GM12878 (cell line): ENCODE data around the gene RGS11. TPM values are rescaled to one million over a fixed set of nuclear protein-coding genes. Genes with fewer than 3 reads are reported as not detected.

Experiments used
- ATAC-seq: fragments of 200-7000 bp; cut with Tn5 transposase; 3 replicates; pipeline ENCODE4 v1.9.1; 2020; ENCODE audit warnings: mild to moderate bottlenecking, moderate library complexity
- BruUV-seq: library from RNA; stranded (reverse); fragments of 400-500 nt; replicated peaks from 2 replicates; lab custom pipeline; 2021; lab: Mats Ljungman, UMichigan
- CTCF ChIA-PET: fragments of 300-600 bp; sonication (Branson Sonifier 250); formaldehyde crosslinking; extraction: SDS; loops from one replicate; lab custom pipeline; 2021; ENCODE audit warnings: inconsistent platforms; lab: Yijun Ruan, JAX
- POLR2A ChIA-PET: fragments of 350-600 bp; formaldehyde crosslinking; extraction: SDS; loops from one replicate; lab custom pipeline; 2021; ENCODE audit warnings: inconsistent platforms; lab: Charles Lee
- RAD21 ChIA-PET: fragments of 300-600 bp; sonication (Branson Sonifier 250); formaldehyde crosslinking; loops from one replicate; lab custom pipeline; 2023; ENCODE audit warnings: antibody characterized with exemption; ENCODE audit not compliant: unreplicated experiment; lab: Charles Lee
- SMC1A ChIA-PET: fragments of 300-600 bp; sonication (Branson Sonifier 250); formaldehyde crosslinking; loops from one replicate; lab custom pipeline; 2023; ENCODE audit not compliant: unreplicated experiment, uncharacterized antibody; lab: Charles Lee
- DNase-seq: peaks from one replicate; pipeline ENCODE4 v3.0.0-alpha.2; 2011; ENCODE audit warnings: low read depth, low spot score
- FAIRE-seq: peaks from 3 replicates; lab custom pipeline; 2011; peaks lifted over from hg19 to GRCh38; lab: Jason Lieb, UNC
- H2AFZ ChIP-seq: 2 replicates; pipeline ENCODE4 v1.6.0; 2011; ENCODE audit warnings: low read depth, low read length, control low read depth; ENCODE audit not compliant: control insufficient read depth
- H3K27ac ChIP-seq: 2 replicates; pipeline ENCODE4 v1.5.1; 2011; ENCODE audit warnings: control low read depth; ENCODE audit not compliant: control insufficient read depth, insufficient read depth
- H3K27me3 ChIP-seq, 2 experiments: replicated peaks in 1 of 2; 2 replicates each; pipeline versions ENCODE4 v1.6.0 to v1.6.1; 2011; ENCODE audit warnings: low read length in 1 of 2; ENCODE audit not compliant: control insufficient read depth in 2 of 2, insufficient read depth in 2 of 2
- H3K36me3 ChIP-seq, 2 experiments: 2 replicates each; pipeline ENCODE4 v1.5.1; 2011; ENCODE audit warnings: low read length in 1 of 2; ENCODE audit not compliant: control insufficient read depth in 2 of 2, insufficient read depth in 2 of 2
- H3K4me1 ChIP-seq: 2 replicates; pipeline ENCODE4 v1.6.1; 2011; ENCODE audit warnings: mild to moderate bottlenecking, low read length, moderate library complexity, mixed read lengths; ENCODE audit not compliant: control insufficient read depth, insufficient read depth
- H3K4me2 ChIP-seq: 2 replicates; pipeline ENCODE4 v1.6.0; 2011; ENCODE audit warnings: control low read depth; ENCODE audit not compliant: control insufficient read depth, insufficient read depth
- H3K4me3 ChIP-seq: fragments of 200-600 bp; sonication (generic); 2 replicates; pipeline ENCODE4 v1.5.1; 2016
- H3K79me2 ChIP-seq: 2 replicates; pipeline ENCODE4 v1.6.0; 2011; ENCODE audit warnings: low read length; ENCODE audit not compliant: control insufficient read depth, insufficient read depth
- H3K9ac ChIP-seq: 2 replicates; pipeline ENCODE4 v1.8.0; 2011; ENCODE audit warnings: low read length, control low read depth, mixed read lengths; ENCODE audit not compliant: control insufficient read depth, insufficient read depth
- H3K9me3 ChIP-seq: replicated peaks from 3 replicates; pipeline ENCODE4 v1.5.1; 2011; ENCODE audit warnings: mild to moderate bottlenecking, low read length; ENCODE audit not compliant: control insufficient read depth, insufficient read depth
- H4K20me1 ChIP-seq: 2 replicates; pipeline ENCODE4 v1.6.0; 2011; ENCODE audit not compliant: control insufficient read depth, insufficient read depth
- BMI1 ChIP-seq: fragments of 450-650 bp; IDR thresholded peaks from 2 replicates; pipeline ENCODE4 v1.6.1; 2016; ENCODE audit warnings: mild to moderate bottlenecking, moderate library complexity, borderline replicate concordance
- MTA3 ChIP-seq: IDR thresholded peaks from 2 replicates; pipeline ENCODE4 v1.6.1; 2012; ENCODE audit warnings: low read length, inconsistent platforms, borderline replicate concordance
- NBN ChIP-seq: fragments of 450-650 bp; IDR thresholded peaks from 2 replicates; pipeline ENCODE4 v1.6.1; 2016
- NFYB ChIP-seq: IDR thresholded peaks from 2 replicates; pipeline ENCODE4 v1.6.1; 2011; ENCODE audit warnings: low read depth, mild to moderate bottlenecking, low read length, improper control_type of control experiment, moderate library complexity; ENCODE audit not compliant: insufficient read depth
- RBBP5 ChIP-seq: fragments of 200-600 bp; sonication (generic); conservative IDR thresholded peaks from 2 replicates; pipeline ENCODE4 v1.6.1; 2016
- TBL1XR1 ChIP-seq: IDR thresholded peaks from 2 replicates; pipeline ENCODE4 v1.6.1; 2012; ENCODE audit warnings: low read depth, low read length, improper control_type of control experiment
- WRNIP1 ChIP-seq: IDR thresholded peaks from 2 replicates; pipeline ENCODE4 v1.6.1; 2011; ENCODE audit warnings: low read depth, low read length, improper control_type of control experiment, borderline replicate concordance
- ZNF622 ChIP-seq: fragments of 450-650 bp; IDR thresholded peaks from 2 replicates; pipeline ENCODE4 v1.6.1; 2017; ENCODE audit warnings: mild to moderate bottlenecking, inconsistent platforms
- whole genome bisulfite sequencing: methylation state at CpG from one replicate; pipeline ENCODE4 v1.1.6; 2016; ENCODE audit warnings: low lambda C conversion rate; ENCODE audit not compliant: insufficient replicate concordance, insufficient coverage; ENCODE audit errors: missing lambda C conversion rate; 5-methylcytosine and 5-hydroxymethylcytosine counted together
- in situ Hi-C: fragments of 300-500 bp; cut with MboI; formaldehyde crosslinking; loops from 9 replicates; pipeline ENCODE4 v1.14.3; 2018; ENCODE audit warnings: mixed read lengths
- intact Hi-C: fragments of 100-400 bp; cut with micrococcal nuclease; formaldehyde crosslinking; loops from one replicate; pipeline ENCODE4 v1.14.2; 2022; ENCODE audit not compliant: unreplicated experiment
- polyA plus RNA-seq, 11 experiments: library from polyadenylated mRNA; depleted of rRNA in 4 of 11; unstranded in 6 of 11; stranded (reverse) in 5 of 11; fragments of >200 nt; fragmentation: Nextera tagmentation in 4 of 11; fragmentation: Illumina TruSeq in 1 of 11; extraction: Ambion mirVana in 4 of 11; extraction: Trizol in 1 of 11; gene quantifications; 1 replicate in 1 of 11; 2 replicates in 10 of 11; pipeline versions ENCODE4 v1.2.1 to v1.2.3, GENCODE V29; 2011 to 2016; ENCODE audit warnings: inconsistent platforms in 2 of 11, missing spikeins in 2 of 11, low read depth in 1 of 11
- total RNA-seq, 4 experiments: library from RNA; depleted of rRNA in 3 of 4; stranded (reverse); fragments of >200 nt in 3 of 4; fragmentation: Illumina TruSeq in 1 of 4; extraction: Trizol in 1 of 4; gene quantifications; 2 replicates each; pipeline versions ENCODE4 v1.2.1 to v1.2.3, GENCODE V29; 2013 to 2021
- TF ChIP-seq, protein P1 (sequence below): fragments of 450-650 bp; IDR thresholded peaks from 2 replicates; pipeline ENCODE4 v1.6.1; 2017; ENCODE audit warnings: mild to moderate bottlenecking, moderate library complexity
- TF ChIP-seq, protein P2 (sequence below): fragments of 450-650 bp; IDR thresholded peaks from 2 replicates; pipeline ENCODE4 v1.6.1; 2017; ENCODE audit warnings: antibody characterized with exemption, mild to moderate bottlenecking, moderate library complexity
- TF ChIP-seq, protein P3 (sequence below): fragments of 450-650 bp; IDR thresholded peaks from 2 replicates; pipeline ENCODE4 v1.6.1; 2016; ENCODE audit warnings: mild to moderate bottlenecking
- TF ChIP-seq, protein P4 (sequence below): IDR thresholded peaks from 2 replicates; pipeline ENCODE4 v1.6.1; 2012; ENCODE audit warnings: low read depth, low read length, improper control_type of control experiment

Gene RGS11
- total and polyA plus RNA-seq, 10 of the 15 experiments (the other 5 are each of a cell fraction or from before 2014, with no cell fraction given): 0.04 TPM; not detected in 9

DNA sequence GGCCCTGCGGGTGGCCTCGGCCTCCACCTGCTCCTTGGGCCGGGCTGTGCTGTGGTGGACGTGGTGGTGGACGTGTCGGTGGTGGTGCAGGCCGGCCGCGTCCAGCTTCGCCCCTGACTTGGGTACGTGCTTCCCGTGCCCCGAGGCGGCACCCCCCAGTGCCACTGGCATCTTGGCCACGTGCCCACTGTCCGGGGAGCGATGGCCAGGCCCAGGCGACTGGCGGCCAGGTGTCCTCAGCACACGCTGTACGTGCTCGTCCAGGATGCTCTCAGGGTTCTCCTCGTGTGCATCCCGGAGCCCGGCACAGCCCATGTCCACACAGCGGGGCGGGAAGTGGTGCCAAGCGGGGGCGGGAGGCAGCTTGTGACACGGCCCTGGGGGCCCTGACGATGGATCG, 22.1 kb upstream of the RGS11 start (continued):
- no peak for TF ChIP-seq MTA3

DNA sequence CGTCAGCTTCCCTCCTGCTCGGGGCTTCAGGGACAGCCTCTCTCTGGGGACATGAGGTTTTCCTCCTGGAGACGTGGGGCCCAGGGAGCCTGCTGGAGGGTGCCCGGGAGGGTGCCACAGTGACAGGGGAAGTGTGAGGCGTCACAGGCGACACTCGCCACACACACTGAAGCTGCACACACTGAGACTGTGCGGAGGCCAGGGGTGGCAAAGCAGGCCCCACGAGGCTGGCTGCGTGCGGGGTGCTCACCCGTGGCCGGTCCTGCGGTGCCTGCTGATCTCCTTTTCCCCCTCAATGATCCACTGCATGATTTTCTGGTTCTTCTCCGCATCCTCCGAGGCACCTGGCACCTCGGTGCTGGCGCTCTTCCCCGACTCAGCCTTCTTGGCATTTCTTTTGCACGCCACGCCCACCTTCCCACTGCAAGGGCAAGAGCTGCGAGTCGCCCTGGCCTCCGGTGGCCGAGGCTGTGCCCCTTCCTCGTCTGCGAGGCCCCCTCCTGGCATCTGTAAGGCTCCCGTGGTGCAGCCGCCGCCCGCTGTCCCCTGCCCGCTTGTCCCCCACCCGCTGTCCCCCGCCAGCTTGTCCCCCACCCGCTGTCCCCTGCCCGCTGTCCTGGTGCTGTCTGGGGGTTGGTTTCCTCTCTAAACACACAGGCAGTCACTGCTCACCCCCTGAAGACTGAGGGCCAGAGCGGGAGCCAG, 21.2 kb upstream of the RGS11 start:
- ATAC-seq: no peak
- Histone ChIP-seq H3K4me2 (no peak overlapping the region), H3K9me3 (no peaks in the 10 kb centered on the region), H3K9ac (no peak overlapping the region), H4K20me1 (no peaks in the 10 kb centered on the region), H2AFZ (no peak overlapping the region), H3K27ac (no peak overlapping the region), H3K4me1 (no peaks in the 10 kb centered on the region), H3K4me3 (no peak overlapping the region), H3K79me2 (no peaks in the 10 kb centered on the region), H3K27me3 (no peaks in the 10 kb centered on the region), H3K36me3 (no peaks in the 10 kb centered on the region; a peak in 3 of 4 replicates)
- intact Hi-C loops (no loop called here), in situ Hi-C loops (no loop called here)
- SMC1A ChIA-PET: no interaction called here
- POLR2A ChIA-PET: interaction anchor here (0.5 kb wide), 1 partner anchor 196 kb away, joined by 10 read pairs; no protein-coding TSS in a partner anchor
- no peak for FAIRE-seq
- CTCF ChIA-PET: no interaction called here
- BruUV-seq: no TSS peak
- no peak for DNase-seq
- RAD21 ChIA-PET: no interaction called here
- 89% methylated on average over 27 of the region's 37 CpGs for WGBS
- no peak for TF ChIP-seq WRNIP1
- TF ChIP-seq NFYB: no peak
- TF ChIP-seq, protein P1, sequence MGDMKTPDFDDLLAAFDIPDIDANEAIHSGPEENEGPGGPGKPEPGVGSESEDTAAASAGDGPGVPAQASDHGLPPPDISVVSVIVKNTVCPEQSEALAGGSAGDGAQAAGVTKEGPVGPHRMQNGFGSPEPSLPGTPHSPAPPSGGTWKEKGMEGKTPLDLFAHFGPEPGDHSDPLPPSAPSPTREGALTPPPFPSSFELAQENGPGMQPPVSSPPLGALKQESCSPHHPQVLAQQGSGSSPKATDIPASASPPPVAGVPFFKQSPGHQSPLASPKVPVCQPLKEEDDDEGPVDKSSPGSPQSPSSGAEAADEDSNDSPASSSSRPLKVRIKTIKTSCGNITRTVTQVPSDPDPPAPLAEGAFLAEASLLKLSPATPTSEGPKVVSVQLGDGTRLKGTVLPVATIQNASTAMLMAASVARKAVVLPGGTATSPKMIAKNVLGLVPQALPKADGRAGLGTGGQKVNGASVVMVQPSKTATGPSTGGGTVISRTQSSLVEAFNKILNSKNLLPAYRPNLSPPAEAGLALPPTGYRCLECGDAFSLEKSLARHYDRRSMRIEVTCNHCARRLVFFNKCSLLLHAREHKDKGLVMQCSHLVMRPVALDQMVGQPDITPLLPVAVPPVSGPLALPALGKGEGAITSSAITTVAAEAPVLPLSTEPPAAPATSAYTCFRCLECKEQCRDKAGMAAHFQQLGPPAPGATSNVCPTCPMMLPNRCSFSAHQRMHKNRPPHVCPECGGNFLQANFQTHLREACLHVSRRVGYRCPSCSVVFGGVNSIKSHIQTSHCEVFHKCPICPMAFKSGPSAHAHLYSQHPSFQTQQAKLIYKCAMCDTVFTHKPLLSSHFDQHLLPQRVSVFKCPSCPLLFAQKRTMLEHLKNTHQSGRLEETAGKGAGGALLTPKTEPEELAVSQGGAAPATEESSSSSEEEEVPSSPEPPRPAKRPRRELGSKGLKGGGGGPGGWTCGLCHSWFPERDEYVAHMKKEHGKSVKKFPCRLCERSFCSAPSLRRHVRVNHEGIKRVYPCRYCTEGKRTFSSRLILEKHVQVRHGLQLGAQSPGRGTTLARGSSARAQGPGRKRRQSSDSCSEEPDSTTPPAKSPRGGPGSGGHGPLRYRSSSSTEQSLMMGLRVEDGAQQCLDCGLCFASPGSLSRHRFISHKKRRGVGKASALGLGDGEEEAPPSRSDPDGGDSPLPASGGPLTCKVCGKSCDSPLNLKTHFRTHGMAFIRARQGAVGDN: no peak
- TF ChIP-seq TBL1XR1: no peak
- TF ChIP-seq, protein P2, sequence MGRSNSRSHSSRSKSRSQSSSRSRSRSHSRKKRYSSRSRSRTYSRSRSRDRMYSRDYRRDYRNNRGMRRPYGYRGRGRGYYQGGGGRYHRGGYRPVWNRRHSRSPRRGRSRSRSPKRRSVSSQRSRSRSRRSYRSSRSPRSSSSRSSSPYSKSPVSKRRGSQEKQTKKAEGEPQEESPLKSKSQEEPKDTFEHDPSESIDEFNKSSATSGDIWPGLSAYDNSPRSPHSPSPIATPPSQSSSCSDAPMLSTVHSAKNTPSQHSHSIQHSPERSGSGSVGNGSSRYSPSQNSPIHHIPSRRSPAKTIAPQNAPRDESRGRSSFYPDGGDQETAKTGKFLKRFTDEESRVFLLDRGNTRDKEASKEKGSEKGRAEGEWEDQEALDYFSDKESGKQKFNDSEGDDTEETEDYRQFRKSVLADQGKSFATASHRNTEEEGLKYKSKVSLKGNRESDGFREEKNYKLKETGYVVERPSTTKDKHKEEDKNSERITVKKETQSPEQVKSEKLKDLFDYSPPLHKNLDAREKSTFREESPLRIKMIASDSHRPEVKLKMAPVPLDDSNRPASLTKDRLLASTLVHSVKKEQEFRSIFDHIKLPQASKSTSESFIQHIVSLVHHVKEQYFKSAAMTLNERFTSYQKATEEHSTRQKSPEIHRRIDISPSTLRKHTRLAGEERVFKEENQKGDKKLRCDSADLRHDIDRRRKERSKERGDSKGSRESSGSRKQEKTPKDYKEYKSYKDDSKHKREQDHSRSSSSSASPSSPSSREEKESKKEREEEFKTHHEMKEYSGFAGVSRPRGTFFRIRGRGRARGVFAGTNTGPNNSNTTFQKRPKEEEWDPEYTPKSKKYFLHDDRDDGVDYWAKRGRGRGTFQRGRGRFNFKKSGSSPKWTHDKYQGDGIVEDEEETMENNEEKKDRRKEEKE: no peak
- TF ChIP-seq RBBP5: no peak
- TF ChIP-seq, protein P3, sequence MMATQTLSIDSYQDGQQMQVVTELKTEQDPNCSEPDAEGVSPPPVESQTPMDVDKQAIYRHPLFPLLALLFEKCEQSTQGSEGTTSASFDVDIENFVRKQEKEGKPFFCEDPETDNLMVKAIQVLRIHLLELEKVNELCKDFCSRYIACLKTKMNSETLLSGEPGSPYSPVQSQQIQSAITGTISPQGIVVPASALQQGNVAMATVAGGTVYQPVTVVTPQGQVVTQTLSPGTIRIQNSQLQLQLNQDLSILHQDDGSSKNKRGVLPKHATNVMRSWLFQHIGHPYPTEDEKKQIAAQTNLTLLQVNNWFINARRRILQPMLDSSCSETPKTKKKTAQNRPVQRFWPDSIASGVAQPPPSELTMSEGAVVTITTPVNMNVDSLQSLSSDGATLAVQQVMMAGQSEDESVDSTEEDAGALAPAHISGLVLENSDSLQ: no peak
- no peak for TF ChIP-seq BMI1
- no peak for TF ChIP-seq NBN
- TF ChIP-seq, protein P4, sequence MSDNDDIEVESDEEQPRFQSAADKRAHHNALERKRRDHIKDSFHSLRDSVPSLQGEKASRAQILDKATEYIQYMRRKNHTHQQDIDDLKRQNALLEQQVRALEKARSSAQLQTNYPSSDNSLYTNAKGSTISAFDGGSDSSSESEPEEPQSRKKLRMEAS: no peak
- TF ChIP-seq ZNF622: no peak
